ENCODE measurements around the gene ABHD6. TPM values are rescaled to one million over a fixed set of nuclear protein-coding genes. Genes with fewer than 3 reads are reported as not detected.

ABHD6 gene
- total RNA-seq, 1 donor from 2014 or later = 3.9 TPM

GRCh38 chr3:58214484-58215316 is 22.9 kb upstream of the ABHD6 start:
- DNase-seq (ENCODE audit: low read depth) (no peak), FAIRE-seq (no peak)
- Histone ChIP-seq H3K27ac (ENCODE audit: low read depth, low read length) (no peak overlapping the region), H3K9ac (ENCODE audit: low read length) (no peak overlapping the region), H2AFZ (ENCODE audit: low read depth, low read length) (no peak overlapping the region), H3K4me1 (ENCODE audit: insufficient read depth, low read length) (peaks cover 6% of the 10 kb centered on the region), H3K36me3 (ENCODE audit: insufficient read depth, low read length) (no peaks in the 10 kb centered on the region), H4K20me1 (ENCODE audit: insufficient read depth, low read length) (no peaks in the 10 kb centered on the region), H3K27me3 (ENCODE audit: insufficient read depth, low read length) (peaks cover 15% of the 10 kb centered on the region), H3K4me2 (ENCODE audit: low read length) (no peak overlapping the region), H3K9me3 (ENCODE audit: insufficient read depth, low read depth, low read length) (no peaks in the 10 kb centered on the region), H3K4me3 (ENCODE audit: insufficient read depth, low read depth, low read length) (no peak overlapping the region), H3K79me2 (ENCODE audit: insufficient read depth, low read length) (no peaks in the 10 kb centered on the region)
- H3K27me3 Mint-ChIP-seq (ENCODE audit: low read depth, unreplicated experiment) = peaks cover 50% of the 10 kb centered on the region
- H3K36me3 Mint-ChIP-seq (ENCODE audit: low read depth, unreplicated experiment) = no peaks in the 10 kb centered on the region
- H3K4me1 Mint-ChIP-seq (ENCODE audit: low read depth, unreplicated experiment) = peaks cover 7% of the 10 kb centered on the region
- peaks cover 3% of the 10 kb centered on the region for H3K9me3 Mint-ChIP-seq (ENCODE audit: unreplicated experiment)
- no peak overlapping the region for H3K4me3 Mint-ChIP-seq (ENCODE audit: unreplicated experiment)
- H3K27ac Mint-ChIP-seq (ENCODE audit: unreplicated experiment) = no peak overlapping the region
- TF ChIP-seq EZH2 (IDR thresholded peaks at IDR 0.05; ENCODE audit: insufficient read depth, low read length) (no peak), CTCF (IDR thresholded peaks at IDR 0.05; ENCODE audit: insufficient read depth, low read depth, low read length) (no peak)

- Histone ChIP-seq H2AFZ (ENCODE audit: low read depth, low read length) (no peak overlapping the region), H3K36me3 (ENCODE audit: insufficient read depth, low read length) (no peaks in the 10 kb centered on the region), H3K79me2 (ENCODE audit: insufficient read depth, low read length) (no peaks in the 10 kb centered on the region), H3K4me2 (ENCODE audit: low read length) (no peak overlapping the region), H3K9ac (ENCODE audit: low read length) (no peak overlapping the region), H4K20me1 (ENCODE audit: insufficient read depth, low read length) (no peaks in the 10 kb centered on the region), H3K9me3 (ENCODE audit: insufficient read depth, low read depth, low read length) (no peaks in the 10 kb centered on the region), H3K27me3 (ENCODE audit: insufficient read depth, low read length) (peaks cover 15% of the 10 kb centered on the region), H3K4me1 (ENCODE audit: insufficient read depth, low read length) (peaks cover 6% of the 10 kb centered on the region), H3K4me3 (ENCODE audit: insufficient read depth, low read depth, low read length) (no peak overlapping the region), H3K27ac (ENCODE audit: low read depth, low read length) (no peak overlapping the region)
- H3K27ac Mint-ChIP-seq (ENCODE audit: unreplicated experiment) = no peak overlapping the region
- peaks cover 48% of the 10 kb centered on the region for H3K27me3 Mint-ChIP-seq (ENCODE audit: low read depth, unreplicated experiment)
- DNase-seq (ENCODE audit: low read depth) (no peak), FAIRE-seq (no peak)
- H3K9me3 Mint-ChIP-seq (ENCODE audit: unreplicated experiment) = peaks cover 7% of the 10 kb centered on the region
- peaks cover 7% of the 10 kb centered on the region for H3K4me1 Mint-ChIP-seq (ENCODE audit: low read depth, unreplicated experiment)
- H3K4me3 Mint-ChIP-seq (ENCODE audit: unreplicated experiment) = no peak overlapping the region
- TF ChIP-seq EZH2 (IDR thresholded peaks at IDR 0.05; ENCODE audit: insufficient read depth, low read length) (no peak), CTCF (IDR thresholded peaks at IDR 0.05; ENCODE audit: insufficient read depth, low read depth, low read length) (no peak)
- no peaks in the 10 kb centered on the region for H3K36me3 Mint-ChIP-seq (ENCODE audit: low read depth, unreplicated experiment)
Observed at GRCh38 chr3:58215317-58216025, 22.1 kb upstream of the ABHD6 start.
